HG02678 (cell line): ENCODE data around the gene APBB2.
A peak's percentile ranks its signal among the peaks of the same experiment; 100 is the strongest.
"Not testable (repeated sequence)": the region's sequence is repeated elsewhere in the genome, so short reads cannot be mapped to it uniquely, and the experiment has no call there.

Experiments
- ATAC-seq: cut with Tn5 transposase; IDR thresholded peaks from one replicate; pipeline ENCODE4 v1.9.1; 2021; ENCODE audit warnings: mild to moderate bottlenecking, moderate library complexity; ENCODE audit not compliant: unreplicated experiment

APBB2 gene

GRCh38 chr4:41029098-41029497, 185.2 kb downstream of the APBB2 start:
- ATAC-seq, result no peak

- no peak for ATAC-seq
Measured at GRCh38 chr4:41028392-41029076, 185.8 kb downstream of the APBB2 start.

- no peak for ATAC-seq
Measured at GRCh38 chr4:41026971-41027370, 187.4 kb downstream of the APBB2 start.

GRCh38 chr4:41025824-41026223, 188.5 kb downstream of the APBB2 start:
- ATAC-seq, result no peak

GRCh38 chr4:41024556-41025491, 189.5 kb downstream of the APBB2 start:
- no peak for ATAC-seq

- no peak for ATAC-seq
Measured at GRCh38 chr4:41022116-41022515, 192.2 kb downstream of the APBB2 start.

GRCh38 chr4:41015016-41015675, 199.2 kb downstream of the APBB2 start:
- no peak for ATAC-seq

- ATAC-seq, result no peak
Measured at GRCh38 chr4:41014158-41014557, 200.2 kb downstream of the APBB2 start.

- ATAC-seq, result no peak
Measured at GRCh38 chr4:41013746-41014145, 200.6 kb downstream of the APBB2 start.

GRCh38 chr4:41012911-41013310, 201.4 kb downstream of the APBB2 start:
- no peak for ATAC-seq

- no peak for ATAC-seq
Measured at GRCh38 chr4:41012293-41012692, 202.0 kb downstream of the APBB2 start.

- ATAC-seq, result no peak
Measured at GRCh38 chr4:41009411-41009810, 204.9 kb downstream of the APBB2 start.

GRCh38 chr4:41006141-41006540, 208.2 kb downstream of the APBB2 start:
- no peak for ATAC-seq

- no peak for ATAC-seq
Measured at GRCh38 chr4:41002309-41002708, 212.0 kb downstream of the APBB2 start.

GRCh38 chr4:41000356-41000755, 214.0 kb downstream of the APBB2 start:
- ATAC-seq, result no peak

GRCh38 chr4:40998675-40999358, 215.5 kb downstream of the APBB2 start:
- no peak for ATAC-seq

- no peak for ATAC-seq
Measured at GRCh38 chr4:40995850-40996249, 218.5 kb downstream of the APBB2 start.

- not testable (repeated sequence) for ATAC-seq
Measured at GRCh38 chr4:40994321-40994720, 220.0 kb downstream of the APBB2 start.

- not testable (repeated sequence) for ATAC-seq
Measured at GRCh38 chr4:40993296-40993693, 221.0 kb downstream of the APBB2 start.

- ATAC-seq, result peak; percentile 75
Measured at GRCh38 chr4:40992472-40993295, 221.7 kb downstream of the APBB2 start.
